GM12878 (cell line): ENCODE measurements around the gene TAF1L. TPM values are rescaled to one million over a fixed set of nuclear protein-coding genes. Genes with fewer than 3 reads are reported as not detected.
A peak's percentile ranks its signal among the peaks of the same experiment; 100 is the strongest.

Experiments used
- ATAC-seq: fragments of 200-7000 bp; cut with Tn5 transposase; 3 replicates; pipeline ENCODE4 v1.9.1; 2020; ENCODE audit warnings: mild to moderate bottlenecking, moderate library complexity
- BruUV-seq: library from RNA; stranded (reverse); fragments of 400-500 nt; replicated peaks from 2 replicates; lab custom pipeline; 2021; lab: Mats Ljungman, UMichigan
- CTCF ChIA-PET: fragments of 300-600 bp; sonication (Branson Sonifier 250); formaldehyde crosslinking; extraction: SDS; loops from one replicate; lab custom pipeline; 2021; ENCODE audit warnings: inconsistent platforms; lab: Yijun Ruan, JAX
- POLR2A ChIA-PET: fragments of 350-600 bp; formaldehyde crosslinking; extraction: SDS; loops from one replicate; lab custom pipeline; 2021; ENCODE audit warnings: inconsistent platforms; lab: Charles Lee
- RAD21 ChIA-PET: fragments of 300-600 bp; sonication (Branson Sonifier 250); formaldehyde crosslinking; loops from one replicate; lab custom pipeline; 2023; ENCODE audit warnings: antibody characterized with exemption; ENCODE audit not compliant: unreplicated experiment; lab: Charles Lee
- SMC1A ChIA-PET: fragments of 300-600 bp; sonication (Branson Sonifier 250); formaldehyde crosslinking; loops from one replicate; lab custom pipeline; 2023; ENCODE audit not compliant: unreplicated experiment, uncharacterized antibody; lab: Charles Lee
- DNase-seq: peaks from one replicate; pipeline ENCODE4 v3.0.0-alpha.2; 2011; ENCODE audit warnings: low read depth, low spot score
- FAIRE-seq: peaks from 3 replicates; lab custom pipeline; 2011; peaks lifted over from hg19 to GRCh38; lab: Jason Lieb, UNC
- H2AFZ ChIP-seq: 2 replicates; pipeline ENCODE4 v1.6.0; 2011; ENCODE audit warnings: low read depth, low read length, control low read depth; ENCODE audit not compliant: control insufficient read depth
- H3K27ac ChIP-seq: 2 replicates; pipeline ENCODE4 v1.5.1; 2011; ENCODE audit warnings: control low read depth; ENCODE audit not compliant: control insufficient read depth, insufficient read depth
- H3K27me3 ChIP-seq, 2 experiments: replicated peaks in 1 of 2; 2 replicates each; pipeline versions ENCODE4 v1.6.0 to v1.6.1; 2011; ENCODE audit warnings: low read length in 1 of 2; ENCODE audit not compliant: control insufficient read depth in 2 of 2, insufficient read depth in 2 of 2
- H3K36me3 ChIP-seq, 2 experiments: 2 replicates each; pipeline ENCODE4 v1.5.1; 2011; ENCODE audit warnings: low read length in 1 of 2; ENCODE audit not compliant: control insufficient read depth in 2 of 2, insufficient read depth in 2 of 2
- H3K4me1 ChIP-seq: 2 replicates; pipeline ENCODE4 v1.6.1; 2011; ENCODE audit warnings: mild to moderate bottlenecking, low read length, moderate library complexity, mixed read lengths; ENCODE audit not compliant: control insufficient read depth, insufficient read depth
- H3K4me2 ChIP-seq: 2 replicates; pipeline ENCODE4 v1.6.0; 2011; ENCODE audit warnings: control low read depth; ENCODE audit not compliant: control insufficient read depth, insufficient read depth
- H3K4me3 ChIP-seq: fragments of 200-600 bp; sonication (generic); 2 replicates; pipeline ENCODE4 v1.5.1; 2016
- H3K79me2 ChIP-seq: 2 replicates; pipeline ENCODE4 v1.6.0; 2011; ENCODE audit warnings: low read length; ENCODE audit not compliant: control insufficient read depth, insufficient read depth
- H3K9ac ChIP-seq: 2 replicates; pipeline ENCODE4 v1.8.0; 2011; ENCODE audit warnings: low read length, control low read depth, mixed read lengths; ENCODE audit not compliant: control insufficient read depth, insufficient read depth
- H3K9me3 ChIP-seq: replicated peaks from 3 replicates; pipeline ENCODE4 v1.5.1; 2011; ENCODE audit warnings: mild to moderate bottlenecking, low read length; ENCODE audit not compliant: control insufficient read depth, insufficient read depth
- H4K20me1 ChIP-seq: 2 replicates; pipeline ENCODE4 v1.6.0; 2011; ENCODE audit not compliant: control insufficient read depth, insufficient read depth
- HSF1 ChIP-seq: fragments of 150-350 bp; IDR thresholded peaks from 2 replicates; pipeline ENCODE4 v1.6.1; 2014; ENCODE audit warnings: mild to moderate bottlenecking, low read depth, low read length
- MEF2A ChIP-seq: IDR thresholded peaks from 2 replicates; pipeline ENCODE4 v1.6.1; 2011; ENCODE audit warnings: low read depth, mild to moderate bottlenecking, low read length, moderate library complexity; ENCODE audit not compliant: insufficient read depth
- POLR2AphosphoS5 ChIP-seq: IDR thresholded peaks from 2 replicates; pipeline ENCODE4 v1.6.1; 2011; ENCODE audit warnings: mild to moderate bottlenecking, low read length, inconsistent platforms
- RAD21 ChIP-seq: IDR thresholded peaks from 2 replicates; pipeline ENCODE4 v1.6.1; 2011; ENCODE audit warnings: mild to moderate bottlenecking, low read depth, low read length, moderate library complexity; ENCODE audit not compliant: insufficient read depth
- RELA ChIP-seq: fragments of 450-650 bp; IDR thresholded peaks from 2 replicates; pipeline ENCODE4 v1.8.0; 2014; ENCODE audit warnings: borderline replicate concordance; ENCODE audit not compliant: partially characterized antibody
- SMC3 ChIP-seq: IDR thresholded peaks from 2 replicates; pipeline ENCODE4 v1.6.1; 2011; ENCODE audit warnings: low read length, improper control_type of control experiment, borderline replicate concordance
- WGBS: methylation state at CpG from one replicate; pipeline ENCODE4 v1.1.6; 2016; ENCODE audit warnings: low lambda C conversion rate; ENCODE audit not compliant: insufficient replicate concordance, insufficient coverage; ENCODE audit errors: missing lambda C conversion rate; 5-methylcytosine and 5-hydroxymethylcytosine counted together
- in situ Hi-C: fragments of 300-500 bp; cut with MboI; formaldehyde crosslinking; loops from 9 replicates; pipeline ENCODE4 v1.14.3; 2018; ENCODE audit warnings: mixed read lengths
- intact Hi-C: fragments of 100-400 bp; cut with micrococcal nuclease; formaldehyde crosslinking; loops from one replicate; pipeline ENCODE4 v1.14.2; 2022; ENCODE audit not compliant: unreplicated experiment
- polyA plus RNA-seq, 11 experiments: library from polyadenylated mRNA; depleted of rRNA in 4 of 11; unstranded in 6 of 11; stranded (reverse) in 5 of 11; fragments of >200 nt; fragmentation: Nextera tagmentation in 4 of 11; fragmentation: Illumina TruSeq in 1 of 11; extraction: Ambion mirVana in 4 of 11; extraction: Trizol in 1 of 11; gene quantifications; 1 replicate in 1 of 11; 2 replicates in 10 of 11; pipeline versions ENCODE4 v1.2.1 to v1.2.3, GENCODE V29; 2011 to 2016; ENCODE audit warnings: inconsistent platforms in 2 of 11, missing spikeins in 2 of 11, low read depth in 1 of 11
- total RNA-seq, 4 experiments: library from RNA; depleted of rRNA in 3 of 4; stranded (reverse); fragments of >200 nt in 3 of 4; fragmentation: Illumina TruSeq in 1 of 4; extraction: Trizol in 1 of 4; gene quantifications; 2 replicates each; pipeline versions ENCODE4 v1.2.1 to v1.2.3, GENCODE V29; 2013 to 2021
- TF ChIP-seq, protein P1 (sequence below): fragments of 450-650 bp; IDR thresholded peaks from 2 replicates; pipeline ENCODE4 v1.6.1; 2018; ENCODE audit warnings: mild to moderate bottlenecking, low read depth, moderate library complexity; ENCODE audit not compliant: partially characterized antibody
- TF ChIP-seq, protein P2 (sequence below): IDR thresholded peaks from 2 replicates; pipeline ENCODE4 v1.6.1; 2012; ENCODE audit warnings: low read length, inconsistent platforms

The TAF1L gene
- total and polyA plus RNA-seq, 10 of the 15 experiments (the other 5 are each of a cell fraction or from before 2014, with no cell fraction given), result under 0.01 to 0.03 (median 0.01) TPM; not detected in 6

DNA sequence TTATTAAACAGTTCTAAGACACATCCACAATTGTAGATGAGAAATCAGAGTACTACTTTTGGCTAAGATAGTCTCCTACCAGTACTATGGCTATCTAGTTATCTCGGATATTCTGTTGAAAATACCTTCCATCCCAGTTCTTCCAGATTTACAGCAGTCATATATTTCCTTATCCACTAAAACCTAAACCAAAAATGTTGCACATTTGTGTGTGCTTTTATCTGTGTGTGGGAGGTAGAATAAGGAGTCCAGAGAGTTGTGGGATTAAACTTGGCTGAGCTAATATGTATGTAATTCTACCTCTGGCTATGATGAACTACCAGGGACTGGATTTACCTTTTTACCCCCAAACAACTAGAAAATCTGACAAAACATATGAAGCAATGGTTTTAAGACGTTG, 45.0 kb downstream of the TAF1L start:
- Histone ChIP-seq H3K27ac (no peak overlapping the region), H3K27me3 (no peaks in the 10 kb centered on the region), H3K79me2 (no peaks in the 10 kb centered on the region), H3K4me2 (no peak overlapping the region), H3K9ac (no peak overlapping the region), H3K9me3 (no peaks in the 10 kb centered on the region), H3K4me3 (no peak overlapping the region), H3K4me1 (no peaks in the 10 kb centered on the region), H4K20me1 (no peaks in the 10 kb centered on the region), H3K36me3 (no peaks in the 10 kb centered on the region), H2AFZ (no peak overlapping the region)
- intact Hi-C loops (no loop called here), in situ Hi-C loops (no loop called here)
- ChIA-PET POLR2A (interaction anchor here (0.6 to 0.7 kb wide), 3 partner anchors 203 to 442 kb away, joined by 3 to 4 read pairs (median 4); no protein-coding TSS in a partner anchor), SMC1A (interaction anchor here (0.7 to 4.2 kb wide), 6 partner anchors 9 to 381 kb away, joined by 3 to 41 read pairs (median 8); no protein-coding TSS in a partner anchor), CTCF (interaction anchor here (0.5 to 6.9 kb wide), 11 partner anchors 8 to 396 kb away, joined by 3 to 95 read pairs (median 6); partner anchors contain the start of gene NDUFB6), RAD21 (interaction anchor here (0.6 kb wide), 1 partner anchor 580 kb away, joined by 3 read pairs; no protein-coding TSS in a partner anchor)
- DNase-seq, result no peak
- no peak for TF ChIP-seq RELA
- no TSS peak for BruUV-seq
- ATAC-seq, result no peak
- 0% methylated on average over 2 of the region's 2 CpGs for WGBS
- no peak for FAIRE-seq

GRCh38 chr9:32589083-32589723, 46.3 kb downstream of the TAF1L start:
- no peak overlapping the region; the same call in 1 of the 2 replicates for H2AFZ ChIP-seq
- TF ChIP-seq POLR2AphosphoS5 (no peak), HSF1 (no peak), MEF2A (no peak), RAD21 (peak; percentile 65), SMC3 (peak; percentile 49; the same call in 1 of the 2 replicates)
- TF ChIP-seq, protein P1, sequence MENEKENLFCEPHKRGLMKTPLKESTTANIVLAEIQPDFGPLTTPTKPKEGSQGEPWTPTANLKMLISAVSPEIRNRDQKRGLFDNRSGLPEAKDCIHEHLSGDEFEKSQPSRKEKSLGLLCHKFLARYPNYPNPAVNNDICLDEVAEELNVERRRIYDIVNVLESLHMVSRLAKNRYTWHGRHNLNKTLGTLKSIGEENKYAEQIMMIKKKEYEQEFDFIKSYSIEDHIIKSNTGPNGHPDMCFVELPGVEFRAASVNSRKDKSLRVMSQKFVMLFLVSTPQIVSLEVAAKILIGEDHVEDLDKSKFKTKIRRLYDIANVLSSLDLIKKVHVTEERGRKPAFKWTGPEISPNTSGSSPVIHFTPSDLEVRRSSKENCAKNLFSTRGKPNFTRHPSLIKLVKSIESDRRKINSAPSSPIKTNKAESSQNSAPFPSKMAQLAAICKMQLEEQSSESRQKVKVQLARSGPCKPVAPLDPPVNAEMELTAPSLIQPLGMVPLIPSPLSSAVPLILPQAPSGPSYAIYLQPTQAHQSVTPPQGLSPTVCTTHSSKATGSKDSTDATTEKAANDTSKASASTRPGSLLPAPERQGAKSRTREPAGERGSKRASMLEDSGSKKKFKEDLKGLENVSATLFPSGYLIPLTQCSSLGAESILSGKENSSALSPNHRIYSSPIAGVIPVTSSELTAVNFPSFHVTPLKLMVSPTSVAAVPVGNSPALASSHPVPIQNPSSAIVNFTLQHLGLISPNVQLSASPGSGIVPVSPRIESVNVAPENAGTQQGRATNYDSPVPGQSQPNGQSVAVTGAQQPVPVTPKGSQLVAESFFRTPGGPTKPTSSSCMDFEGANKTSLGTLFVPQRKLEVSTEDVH, result no peak
- TF ChIP-seq, protein P2, sequence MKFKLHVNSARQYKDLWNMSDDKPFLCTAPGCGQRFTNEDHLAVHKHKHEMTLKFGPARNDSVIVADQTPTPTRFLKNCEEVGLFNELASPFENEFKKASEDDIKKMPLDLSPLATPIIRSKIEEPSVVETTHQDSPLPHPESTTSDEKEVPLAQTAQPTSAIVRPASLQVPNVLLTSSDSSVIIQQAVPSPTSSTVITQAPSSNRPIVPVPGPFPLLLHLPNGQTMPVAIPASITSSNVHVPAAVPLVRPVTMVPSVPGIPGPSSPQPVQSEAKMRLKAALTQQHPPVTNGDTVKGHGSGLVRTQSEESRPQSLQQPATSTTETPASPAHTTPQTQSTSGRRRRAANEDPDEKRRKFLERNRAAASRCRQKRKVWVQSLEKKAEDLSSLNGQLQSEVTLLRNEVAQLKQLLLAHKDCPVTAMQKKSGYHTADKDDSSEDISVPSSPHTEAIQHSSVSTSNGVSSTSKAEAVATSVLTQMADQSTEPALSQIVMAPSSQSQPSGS, result no peak

More at GRCh38 chr9:32589083-32589723, 46.3 kb downstream of the TAF1L start:
- no peaks in the 10 kb centered on the region for H3K9me3 ChIP-seq
- H3K9ac ChIP-seq, result no peak overlapping the region
- in situ Hi-C loops, result no loop called here
- ChIA-PET CTCF (interaction anchor here (0.7 to 6.9 kb wide), 14 partner anchors 9 to 385 kb away, joined by 3 to 95 read pairs (median 4); partner anchors contain the start of gene NDUFB6), POLR2A (interaction anchor here (0.6 kb wide), 1 partner anchor 380 kb away, joined by 5 read pairs; no protein-coding TSS in a partner anchor), SMC1A (interaction anchor here (1.0 to 4.2 kb wide), 7 partner anchors 10 to 379 kb away, joined by 3 to 41 read pairs (median 5); no protein-coding TSS in a partner anchor), RAD21 (interaction anchor here (0.6 to 2.4 kb wide), 7 partner anchors 10 to 883 kb away, joined by 3 to 27 read pairs (median 4); no protein-coding TSS in a partner anchor)
- DNase-seq, result no peak
- H3K79me2 ChIP-seq, result no peaks in the 10 kb centered on the region
- no peaks in the 10 kb centered on the region for H3K36me3 ChIP-seq
- peak; percentile 18 for FAIRE-seq
- H4K20me1 ChIP-seq, result no peaks in the 10 kb centered on the region
- WGBS, result 47% methylated on average over 6 of the region's 6 CpGs
- H3K4me2 ChIP-seq, result no peak overlapping the region
- intact Hi-C loops, result loop anchor here (2.0 to 5.0 kb wide), 2 partner anchors 113 to 380 kb away; no protein-coding TSS in a partner anchor
- ATAC-seq, result peak; percentile 88
- no peaks in the 10 kb centered on the region for H3K27me3 ChIP-seq
- BruUV-seq, result no TSS peak
- H3K4me3 ChIP-seq, result no peak overlapping the region
- H3K27ac ChIP-seq, result no peak overlapping the region
- H3K4me1 ChIP-seq, result no peaks in the 10 kb centered on the region
